ENCODE measurements around the gene ZBTB25. TPM values are rescaled to one million over a fixed set of nuclear protein-coding genes. Genes with fewer than 3 reads are reported as not detected.
A peak's percentile ranks its signal among the peaks of the same experiment; 100 is the strongest.

The ZBTB25 gene
- total and polyA plus RNA-seq, 10 of the 15 experiments (the other 5 are each of a cell fraction or from before 2014, with no cell fraction given) = 4.1 to 33.9 (median 9.7) TPM

DNA sequence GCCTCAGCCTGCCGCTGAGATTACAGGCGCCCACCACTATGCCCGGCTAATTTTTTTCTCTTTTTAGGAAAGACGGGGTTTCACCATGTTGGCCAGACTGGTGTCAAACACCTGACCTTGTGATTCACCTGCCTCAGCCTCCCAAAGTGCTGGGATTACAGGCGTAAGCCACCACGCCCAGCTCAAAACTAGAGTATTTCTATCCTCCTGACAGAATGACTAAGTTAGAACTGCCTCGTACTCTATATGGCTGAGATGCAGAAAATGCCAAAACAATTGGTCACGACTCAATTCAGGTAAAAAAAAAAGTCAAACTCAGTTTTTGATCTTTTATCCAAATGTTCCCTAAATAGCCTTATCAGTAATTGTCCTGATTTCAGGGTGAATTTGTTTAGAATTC is 27.2 kb downstream of the ZBTB25 start (continued):
- no peak for TF ChIP-seq PBX3 (IDR thresholded peaks at IDR 0.05; ENCODE audit: insufficient replicate concordance, low read depth, low read length)
- no peak for TF ChIP-seq IKZF2 (IDR thresholded peaks at IDR 0.05)
- no peak for TF ChIP-seq TCF7 (IDR thresholded peaks at IDR 0.05; ENCODE audit: borderline replicate concordance)

- intact Hi-C loops (cut with micrococcal nuclease; ENCODE audit: unreplicated experiment) = no loop called here
- WGBS (ENCODE audit: insufficient coverage, insufficient replicate concordance, low lambda C conversion rate, missing lambda C conversion rate) = 84% methylated on average over 8 of the region's 8 CpGs
- in situ Hi-C loops (cut with MboI) = loop anchor here (5.0 kb wide), 1 partner anchor 133 kb away; no protein-coding TSS in a partner anchor
These were observed 27.9 kb downstream of the ZBTB25 start for GRCh38 chr14:64475585-64476273.

More at GRCh38 chr14:64475585-64476273, 27.9 kb downstream of the ZBTB25 start:
- ChIA-PET POLR2A (interaction anchor here (0.6 to 1.2 kb wide), 5 partner anchors 10 to 39 kb away, joined by 3 to 7 read pairs (median 3); partner anchors contain the start of gene AKAP5), SMC1A (ENCODE audit: uncharacterized antibody, unreplicated experiment) (interaction anchor here (0.6 to 2.8 kb wide), 12 partner anchors 8 to 136 kb away, joined by 3 to 20 read pairs (median 4); no protein-coding TSS in a partner anchor), RAD21 (ENCODE audit: unreplicated experiment) (interaction anchor here (0.7 to 5.8 kb wide), 8 partner anchors 9 to 982 kb away, joined by 3 to 51 read pairs (median 3); no protein-coding TSS in a partner anchor), CTCF (interaction anchor here (0.6 to 9.8 kb wide), 6 partner anchors 12 to 154 kb away, joined by 3 to 244 read pairs (median 6); no protein-coding TSS in a partner anchor)
- no peaks in the 10 kb centered on the region for H3K27me3 ChIP-seq (replicated peaks in 1 of 2; ENCODE audit: control insufficient read depth in 2 of 2, insufficient read depth in 2 of 2, low read length in 1 of 2)
- BruUV-seq (replicated peaks) = no TSS peak
- H3K79me2 ChIP-seq (ENCODE audit: control insufficient read depth, insufficient read depth, low read length) = no peaks in the 10 kb centered on the region; the same call in 1 of the 2 replicates
- no peak overlapping the region for H3K4me3 ChIP-seq
- DNase-seq (ENCODE audit: low read depth, low spot score) (no peak), ATAC-seq (no peak; the same call in 1 of the 3 replicates), FAIRE-seq (no peak)
- peak; percentile 71; the same call in 1 of the 2 replicates for TF ChIP-seq NR2F1 (conservative IDR thresholded peaks at IDR 0.05)
- TF ChIP-seq, protein P1, sequence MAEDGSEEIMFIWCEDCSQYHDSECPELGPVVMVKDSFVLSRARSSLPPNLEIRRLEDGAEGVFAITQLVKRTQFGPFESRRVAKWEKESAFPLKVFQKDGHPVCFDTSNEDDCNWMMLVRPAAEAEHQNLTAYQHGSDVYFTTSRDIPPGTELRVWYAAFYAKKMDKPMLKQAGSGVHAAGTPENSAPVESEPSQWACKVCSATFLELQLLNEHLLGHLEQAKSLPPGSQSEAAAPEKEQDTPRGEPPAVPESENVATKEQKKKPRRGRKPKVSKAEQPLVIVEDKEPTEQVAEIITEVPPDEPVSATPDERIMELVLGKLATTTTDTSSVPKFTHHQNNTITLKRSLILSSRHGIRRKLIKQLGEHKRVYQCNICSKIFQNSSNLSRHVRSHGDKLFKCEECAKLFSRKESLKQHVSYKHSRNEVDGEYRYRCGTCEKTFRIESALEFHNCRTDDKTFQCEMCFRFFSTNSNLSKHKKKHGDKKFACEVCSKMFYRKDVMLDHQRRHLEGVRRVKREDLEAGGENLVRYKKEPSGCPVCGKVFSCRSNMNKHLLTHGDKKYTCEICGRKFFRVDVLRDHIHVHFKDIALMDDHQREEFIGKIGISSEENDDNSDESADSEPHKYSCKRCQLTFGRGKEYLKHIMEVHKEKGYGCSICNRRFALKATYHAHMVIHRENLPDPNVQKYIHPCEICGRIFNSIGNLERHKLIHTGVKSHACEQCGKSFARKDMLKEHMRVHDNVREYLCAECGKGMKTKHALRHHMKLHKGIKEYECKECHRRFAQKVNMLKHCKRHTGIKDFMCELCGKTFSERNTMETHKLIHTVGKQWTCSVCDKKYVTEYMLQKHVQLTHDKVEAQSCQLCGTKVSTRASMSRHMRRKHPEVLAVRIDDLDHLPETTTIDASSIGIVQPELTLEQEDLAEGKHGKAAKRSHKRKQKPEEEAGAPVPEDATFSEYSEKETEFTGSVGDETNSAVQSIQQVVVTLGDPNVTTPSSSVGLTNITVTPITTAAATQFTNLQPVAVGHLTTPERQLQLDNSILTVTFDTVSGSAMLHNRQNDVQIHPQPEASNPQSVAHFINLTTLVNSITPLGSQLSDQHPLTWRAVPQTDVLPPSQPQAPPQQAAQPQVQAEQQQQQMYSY (CRISPR knock-in tag; IDR thresholded peaks at IDR 0.05) = no peak
- TF ChIP-seq IKZF2 (IDR thresholded peaks at IDR 0.05) = peak in 1 of 2 experiments; percentile 42; a peak in 1 of 4 replicates
- TF ChIP-seq IKZF1 (conservative IDR thresholded peaks at IDR 0.05) = peak; percentile 58; the same call in 1 of the 2 replicates
- no peak overlapping the region for H2AFZ ChIP-seq (ENCODE audit: control insufficient read depth, low read depth, low read length)
- no peak overlapping the region for H3K4me2 ChIP-seq (ENCODE audit: control insufficient read depth, insufficient read depth)
- no peaks in the 10 kb centered on the region for H4K20me1 ChIP-seq (ENCODE audit: control insufficient read depth, insufficient read depth)
- H3K27ac ChIP-seq (ENCODE audit: control insufficient read depth, insufficient read depth) = no peak overlapping the region
- no peaks in the 10 kb centered on the region for H3K9me3 ChIP-seq (replicated peaks; ENCODE audit: control insufficient read depth, insufficient read depth, low read length)
- H3K36me3 ChIP-seq (ENCODE audit: control insufficient read depth in 2 of 2, insufficient read depth in 2 of 2, low read length in 1 of 2) = peaks cover 0 to 4% of the 10 kb centered on the region in 2 experiments; a peak in 2 of 4 replicates
- H3K4me1 ChIP-seq (ENCODE audit: control insufficient read depth, insufficient read depth, low read length) = peaks cover 8% of the 10 kb centered on the region
- no peak overlapping the region for H3K9ac ChIP-seq (ENCODE audit: control insufficient read depth, insufficient read depth, low read length)

Data from GM12878 (cell line).